HFFc6 (cell line): ENCODE results near the gene SLC6A3. TPM values are rescaled to one million over a fixed set of nuclear protein-coding genes. Genes with fewer than 3 reads are reported as not detected.

Experiments used
- DNase-seq: peaks from one replicate; pipeline ENCODE4 v3.0.0-alpha.2; 2018
- H3K27ac Mint-ChIP-seq: 2 replicates; pipeline ENCODE4 v1.8.0; 2020; ENCODE audit warnings: mild to moderate bottlenecking, mixed read lengths
- H3K27me3 Mint-ChIP-seq: 2 replicates; pipeline ENCODE4 v1.8.0; 2021; ENCODE audit warnings: mild to moderate bottlenecking, moderate library complexity, mixed read lengths; ENCODE audit not compliant: insufficient read depth
- H3K36me3 Mint-ChIP-seq: 2 replicates; pipeline ENCODE4 v1.8.0; 2021; ENCODE audit warnings: low read depth, mixed read lengths
- H3K4me1 Mint-ChIP-seq: 2 replicates; pipeline ENCODE4 v1.8.0; 2020; ENCODE audit warnings: low read depth, mixed read lengths
- H3K4me3 Mint-ChIP-seq: 2 replicates; pipeline ENCODE4 v1.8.0; 2020; ENCODE audit warnings: mild to moderate bottlenecking, moderate library complexity, mixed read lengths
- H3K9me3 Mint-ChIP-seq: 2 replicates; pipeline ENCODE4 v1.8.0; 2020; ENCODE audit warnings: mild to moderate bottlenecking, mixed read lengths
- total RNA-seq, 6 experiments: library from RNA; stranded (reverse); fragmentation: NEBNext Ultra II Directional; extraction: Animal tissue kit (Norgen Biotek cat#: 25700); gene quantifications; 2 replicates in 1 of 6; 3 replicates in 5 of 6; pipeline ENCODE4 v1.2.3, GENCODE V29; 2021
- TF ChIP-seq, protein P1 (sequence below): fragments of 200-600 bp; sonication (generic); IDR thresholded peaks from 2 replicates; pipeline ENCODE4 v1.5.0; 2021; ENCODE audit warnings: antibody characterized with exemption, mild to moderate bottlenecking

SLC6A3 gene
- total RNA-seq, 6 experiments from 2014 or later, result not detected

DNA sequence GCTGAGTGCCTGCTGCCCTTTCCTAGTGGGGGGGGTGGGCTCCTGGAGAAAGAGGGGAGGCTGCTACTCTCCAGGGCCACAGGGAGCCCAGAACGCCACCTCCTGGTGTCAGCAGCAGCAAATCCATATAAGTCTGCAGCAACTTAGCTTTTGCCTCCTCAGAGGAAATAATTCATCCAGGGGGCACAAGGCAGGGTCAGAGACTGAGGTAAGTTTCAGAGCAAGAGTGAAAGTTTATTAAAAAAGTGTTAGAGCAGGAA, 96.3 kb downstream of the SLC6A3 start:
- Mint-ChIP-seq H3K9me3 (no peaks in the 10 kb centered on the region), H3K27ac (no peak overlapping the region), H3K36me3 (peaks cover 4% of the 10 kb centered on the region), H3K4me3 (no peak overlapping the region), H3K4me1 (peaks cover 11% of the 10 kb centered on the region), H3K27me3 (peaks cover 17% of the 10 kb centered on the region)
- no peak for DNase-seq
- TF ChIP-seq, protein P1, sequence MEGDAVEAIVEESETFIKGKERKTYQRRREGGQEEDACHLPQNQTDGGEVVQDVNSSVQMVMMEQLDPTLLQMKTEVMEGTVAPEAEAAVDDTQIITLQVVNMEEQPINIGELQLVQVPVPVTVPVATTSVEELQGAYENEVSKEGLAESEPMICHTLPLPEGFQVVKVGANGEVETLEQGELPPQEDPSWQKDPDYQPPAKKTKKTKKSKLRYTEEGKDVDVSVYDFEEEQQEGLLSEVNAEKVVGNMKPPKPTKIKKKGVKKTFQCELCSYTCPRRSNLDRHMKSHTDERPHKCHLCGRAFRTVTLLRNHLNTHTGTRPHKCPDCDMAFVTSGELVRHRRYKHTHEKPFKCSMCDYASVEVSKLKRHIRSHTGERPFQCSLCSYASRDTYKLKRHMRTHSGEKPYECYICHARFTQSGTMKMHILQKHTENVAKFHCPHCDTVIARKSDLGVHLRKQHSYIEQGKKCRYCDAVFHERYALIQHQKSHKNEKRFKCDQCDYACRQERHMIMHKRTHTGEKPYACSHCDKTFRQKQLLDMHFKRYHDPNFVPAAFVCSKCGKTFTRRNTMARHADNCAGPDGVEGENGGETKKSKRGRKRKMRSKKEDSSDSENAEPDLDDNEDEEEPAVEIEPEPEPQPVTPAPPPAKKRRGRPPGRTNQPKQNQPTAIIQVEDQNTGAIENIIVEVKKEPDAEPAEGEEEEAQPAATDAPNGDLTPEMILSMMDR, result no peak

DNA sequence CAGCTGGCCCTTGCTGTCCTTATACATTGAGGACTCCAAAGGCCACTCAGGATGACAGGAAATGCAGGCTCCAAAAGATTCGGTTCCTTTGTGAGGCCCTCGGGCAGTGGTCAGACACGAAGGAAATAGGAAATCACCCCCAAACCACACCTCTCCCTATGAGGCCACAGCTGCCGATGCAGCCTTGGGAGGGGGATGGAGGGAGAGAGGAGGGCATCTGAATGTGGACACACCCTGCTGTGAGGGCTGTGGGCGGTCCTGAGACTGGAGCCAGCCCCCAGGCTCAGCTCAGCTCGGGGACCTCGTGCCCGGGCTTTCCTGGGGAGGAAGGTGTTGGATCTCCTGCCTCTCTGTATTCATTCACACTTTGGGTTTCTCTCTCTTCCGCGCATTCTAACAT, 97.7 kb downstream of the SLC6A3 start:
- Mint-ChIP-seq H3K4me3 (no peak overlapping the region), H3K9me3 (no peaks in the 10 kb centered on the region), H3K4me1 (peaks cover 22% of the 10 kb centered on the region), H3K36me3 (peaks cover 10% of the 10 kb centered on the region), H3K27ac (no peak overlapping the region), H3K27me3 (peaks cover 12% of the 10 kb centered on the region)
- TF ChIP-seq, protein P1, result no peak
- no peak for DNase-seq

DNA sequence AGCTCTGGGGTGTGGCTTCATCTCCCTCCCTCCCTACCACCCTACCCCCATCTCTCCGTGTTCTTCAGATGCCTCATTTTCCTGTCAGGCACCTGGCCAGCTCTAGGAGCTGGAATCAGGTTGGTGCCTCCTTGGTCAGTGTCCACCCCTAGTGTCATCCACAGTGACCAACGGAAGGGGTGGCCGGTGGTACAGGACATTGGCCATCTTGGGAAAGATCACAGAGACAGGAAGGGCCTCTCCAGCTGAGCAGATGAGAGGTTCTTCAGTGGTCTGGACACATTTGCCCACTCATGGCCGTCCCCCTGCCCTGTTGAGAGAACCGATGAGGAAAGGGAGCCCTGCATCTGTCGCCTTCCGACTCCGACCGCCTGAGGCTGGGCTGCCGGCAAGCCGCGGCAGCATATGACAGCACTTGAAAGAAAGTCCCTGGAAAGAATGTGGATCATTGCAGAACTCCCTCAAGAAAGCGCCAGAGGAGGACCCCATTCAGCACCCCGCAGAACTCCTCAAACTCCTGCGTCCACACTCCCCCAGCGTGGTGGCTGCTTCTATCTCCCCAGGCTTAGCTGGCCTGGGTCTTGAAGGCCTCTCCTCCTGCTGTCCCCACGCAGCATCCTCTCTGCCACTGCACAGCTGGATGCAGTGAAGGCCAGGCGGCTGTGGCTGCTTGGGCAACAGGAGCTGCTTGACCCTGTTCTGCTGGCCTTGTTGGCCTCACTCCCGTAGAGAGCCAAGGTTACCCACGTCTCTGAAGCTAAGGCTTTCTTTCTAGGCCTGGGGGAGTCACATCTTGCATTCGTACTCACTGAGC, 98.4 kb downstream of the SLC6A3 start:
- DNase-seq, result no peak

DNA sequence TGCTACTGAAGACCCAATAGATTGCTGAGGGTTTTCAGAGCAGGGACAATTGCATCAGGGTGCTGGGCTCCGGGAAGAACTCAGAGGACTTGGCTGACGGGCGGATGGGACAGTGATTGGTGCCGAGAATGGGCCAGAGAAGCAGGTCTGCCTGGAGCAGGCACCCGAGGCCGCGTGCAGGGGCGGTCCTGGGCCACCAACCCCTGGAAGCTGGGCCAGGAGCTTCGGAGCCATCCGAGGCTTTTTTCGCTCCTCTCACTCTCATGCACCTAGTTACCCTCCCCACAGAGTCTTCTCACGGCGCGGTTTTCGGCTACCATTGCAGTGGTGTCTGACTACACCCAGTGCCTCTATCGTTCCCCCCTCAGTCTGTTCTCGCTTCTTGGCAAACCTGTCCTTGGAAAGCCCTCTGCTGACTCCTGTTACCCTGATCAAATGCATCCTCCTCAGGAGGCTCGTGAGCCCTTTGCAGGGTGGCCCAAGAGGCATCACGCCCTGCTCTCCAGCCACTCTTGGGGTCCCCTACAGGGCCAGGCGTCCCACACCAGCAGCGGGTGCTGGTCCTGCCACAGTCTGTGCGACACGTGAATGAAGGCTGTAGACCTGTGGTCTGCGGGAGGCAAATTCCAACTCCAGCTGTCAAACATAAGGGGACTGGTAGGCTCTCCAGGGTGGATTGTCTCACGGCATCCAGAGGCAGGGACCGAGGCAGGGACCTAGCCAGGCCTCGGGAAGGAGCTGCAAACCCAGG, 99.2 kb downstream of the SLC6A3 start:
- peaks cover 21% of the 10 kb centered on the region for H3K36me3 Mint-ChIP-seq
- TF ChIP-seq, protein P1, result no peak
- peaks cover 22% of the 10 kb centered on the region for H3K4me1 Mint-ChIP-seq
- peaks cover 2% of the 10 kb centered on the region for H3K27me3 Mint-ChIP-seq
- peak overlapping the region; percentile 86 for H3K4me3 Mint-ChIP-seq
- no peak for DNase-seq
- H3K9me3 Mint-ChIP-seq, result no peaks in the 10 kb centered on the region
- H3K27ac Mint-ChIP-seq, result peak overlapping the region; percentile 52

More for the DNA sequence above, 98.4 kb downstream of the SLC6A3 start:
- Mint-ChIP-seq H3K27ac (no peak overlapping the region), H3K4me1 (peaks cover 22% of the 10 kb centered on the region), H3K36me3 (peaks cover 13% of the 10 kb centered on the region), H3K27me3 (peaks cover 6% of the 10 kb centered on the region), H3K9me3 (no peaks in the 10 kb centered on the region), H3K4me3 (peak overlapping the region; percentile 86; the same call in 1 of the 2 replicates)
- TF ChIP-seq, protein P1, result no peak

DNA sequence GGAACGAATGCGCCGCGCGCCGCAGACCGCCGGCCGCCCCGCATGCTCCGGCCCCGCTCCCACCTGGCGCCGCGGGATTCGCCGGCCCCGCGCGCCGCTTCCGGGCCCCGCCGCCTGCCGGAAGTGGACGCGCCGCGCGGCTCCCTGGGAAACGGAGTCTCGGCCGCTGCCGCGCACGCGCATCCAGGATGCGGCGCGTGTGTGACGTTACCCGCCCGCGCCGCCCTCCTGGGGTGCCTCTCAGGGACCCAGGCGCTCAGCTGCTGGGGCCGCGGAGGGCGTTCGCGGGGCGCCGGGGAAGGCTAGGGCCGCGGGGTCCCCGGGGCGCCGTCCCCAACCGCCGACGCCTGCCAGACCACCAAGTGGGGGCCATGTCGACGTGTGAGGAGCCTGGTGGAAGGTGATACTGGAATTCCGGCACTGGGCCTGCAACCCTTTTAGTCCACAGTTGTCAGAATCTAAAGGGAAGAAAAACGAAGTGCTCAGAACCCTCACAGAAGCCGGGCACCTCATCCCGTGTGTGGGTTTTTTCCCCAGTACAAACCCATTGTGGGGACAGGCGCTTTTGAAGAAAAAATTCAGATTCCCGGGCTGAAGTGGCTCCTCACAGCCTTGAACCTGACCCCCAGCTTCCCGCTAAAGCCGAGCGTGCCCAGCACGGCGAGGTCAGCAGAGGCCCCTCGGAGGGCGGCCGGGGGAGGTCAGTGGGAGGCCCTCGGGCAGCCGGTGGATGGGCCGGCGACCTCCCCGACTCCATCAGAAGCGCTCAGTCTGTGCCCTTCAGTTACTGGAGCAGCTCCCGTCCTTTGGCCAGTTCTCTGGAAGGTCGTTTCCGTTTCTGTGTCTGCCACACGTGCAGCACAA, 100.0 kb downstream of the SLC6A3 start, which contains the start of gene CLPTM1L:
TSS of gene CLPTM1L (minus strand) at position 125 of the 864 bp plus-strand sequence. CDS start 258 bp downstream, outside the sequence.
- Mint-ChIP-seq H3K36me3 (peaks cover 22% of the 10 kb centered on the region), H3K4me3 (peak within 1 kb of the TSS; percentile 90), H3K4me1 (peaks cover 22% of the 10 kb centered on the region), H3K27ac (peak within 1 kb of the TSS; percentile 65), H3K9me3 (no peaks in the 10 kb centered on the region), H3K27me3 (peaks cover 2% of the 10 kb centered on the region)
- TF ChIP-seq, protein P1, result 0 out of 2 replicates have a peak, but pooled peaks have one; percentile 15
- peak; percentile 68 for DNase-seq
